Uterus (tissue), 4 donors: ENCODE data around the gene UPF2. TPM values are rescaled to one million over a fixed set of nuclear protein-coding genes. Genes with fewer than 3 reads are reported as not detected.
"Not testable (repeated sequence)": the region's sequence is repeated elsewhere in the genome, so short reads cannot be mapped to it uniquely, and the experiment has no call there.

ENCODE experiments used
- DNase-seq, 2 donors: peaks; one replicate each; pipeline ENCODE4 v3.0.0-alpha.2; 2019 to 2020
- H3K27ac ChIP-seq, 2 donors: fragments of 200-600 bp; sonication (generic); 1 replicate in 1 of 2; 2 replicates in 1 of 2; pipeline ENCODE4 v1.5.1; 2016 to 2018
- H3K27me3 ChIP-seq, 2 donors: fragments of 200-600 bp; sonication (generic); one replicate each; pipeline ENCODE4 v1.5.1; 2018 to 2019; ENCODE audit warnings: control low read depth in 1 of 2
- H3K36me3 ChIP-seq, 2 donors: fragments of 200-600 bp; sonication (generic); one replicate each; pipeline ENCODE4 v1.5.1; 2019; ENCODE audit warnings: control low read depth in 1 of 2
- H3K4me1 ChIP-seq, 2 donors: fragments of 200-600 bp; sonication (generic); one replicate each; pipeline ENCODE4 v1.5.1; 2018 to 2019; ENCODE audit warnings: control low read depth in 1 of 2
- H3K4me3 ChIP-seq, 2 donors: fragments of 200-600 bp; sonication (generic); 1 replicate in 1 of 2; 2 replicates in 1 of 2; pipeline ENCODE4 v1.5.1; 2018 to 2019; ENCODE audit warnings: mild to moderate bottlenecking in 1 of 2
- H3K9me3 ChIP-seq, 2 donors: fragments of 200-600 bp; sonication (generic); one replicate each; pipeline ENCODE4 v1.5.1; 2019; ENCODE audit warnings: control low read depth in 1 of 2
- CTCF ChIP-seq, 4 experiments: fragments of 200-600 bp in 2 of 4; fragments of 450-650 bp in 2 of 4; sonication (generic) in 2 of 4; IDR thresholded peaks; one replicate each; pipeline ENCODE4 v1.5.1; 2016 to 2019; ENCODE audit warnings: antibody characterized with exemption in 4 of 4, mild to moderate bottlenecking in 2 of 4, moderate library complexity in 1 of 4
- POLR2A ChIP-seq, 2 donors: fragments of 450-650 bp; IDR thresholded peaks; one replicate each; pipeline ENCODE4 v1.6.1; 2016; ENCODE audit warnings: antibody characterized with exemption in 2 of 2, mild to moderate bottlenecking in 1 of 2, moderate library complexity in 1 of 2
- intact Hi-C: fragments of 100-400 bp; cut with DNase I; formaldehyde crosslinking; loops from one replicate; pipeline ENCODE4 v1.15.1; 2023; ENCODE audit warnings: low total_unique reads
- total RNA-seq, 4 donors: library from RNA; depleted of rRNA in 3 of 4; stranded (reverse); fragments of >200 nt in 3 of 4; gene quantifications; one replicate each; pipeline versions ENCODE4 v1.1.0 to v1.2.4, GENCODE V29; 2014 to 2023
- donor health status: DM: yes; HTN: yes; CAD: no.

The UPF2 gene
- total RNA-seq, 4 donors from 2014 or later: 17.4 to 35.7 (median 28.0) TPM

DNA sequence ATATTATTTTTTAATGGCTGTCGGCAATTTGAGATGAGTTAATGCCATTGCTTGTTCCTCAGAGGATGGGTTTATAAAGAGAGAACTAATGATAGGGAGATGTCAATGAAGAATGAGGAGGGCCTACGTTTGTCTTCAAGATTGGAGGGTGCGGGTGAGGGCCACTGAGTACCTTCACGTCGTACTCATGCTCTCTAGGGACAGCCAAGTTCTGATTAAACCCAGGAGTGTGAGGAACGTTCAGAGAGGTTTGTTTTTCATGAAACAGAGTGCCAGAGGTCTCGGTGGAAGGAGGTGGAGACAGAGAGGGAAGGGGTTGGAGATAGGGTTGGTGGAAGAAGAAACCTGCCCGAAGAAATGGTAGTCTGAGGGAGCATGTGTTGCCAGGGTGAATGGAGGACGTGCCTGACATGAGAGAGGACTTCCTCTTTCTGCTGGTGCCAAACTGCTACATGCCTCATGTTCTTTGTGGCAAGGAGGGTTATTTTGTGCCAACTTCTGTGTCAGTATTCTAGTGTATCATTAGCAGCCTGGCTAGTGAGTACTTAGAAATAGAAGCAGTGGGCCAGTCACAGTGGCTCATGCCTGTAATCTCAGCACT lies 35.1 kb upstream of the UPF2 start:
- no peak overlapping the region for H3K27ac ChIP-seq
- H3K4me3 ChIP-seq: no peak overlapping the region
- DNase-seq: no peak
- H3K27me3 ChIP-seq: no peaks in the 10 kb centered on the region
- TF ChIP-seq POLR2A (IDR thresholded peaks at IDR 0.05) (no peak), CTCF (IDR thresholded peaks at IDR 0.05) (no peak)
- no peaks in the 10 kb centered on the region for H3K9me3 ChIP-seq
- intact Hi-C loops: no loop called here
- no peaks in the 10 kb centered on the region for H3K4me1 ChIP-seq
- H3K36me3 ChIP-seq: no peaks in the 10 kb centered on the region

GRCh38 chr10:12073526-12073925 lies 30.9 kb upstream of the UPF2 start:
- intact Hi-C loops: no loop called here
- Histone ChIP-seq H3K27ac (no peak overlapping the region), H3K4me1 (no peaks in the 10 kb centered on the region), H3K9me3 (no peaks in the 10 kb centered on the region), H3K4me3 (no peak overlapping the region), H3K27me3 (no peaks in the 10 kb centered on the region), H3K36me3 (no peaks in the 10 kb centered on the region)
- TF ChIP-seq CTCF (IDR thresholded peaks at IDR 0.05) (no peak), POLR2A (IDR thresholded peaks at IDR 0.05) (no peak)
- no peak for DNase-seq

DNA sequence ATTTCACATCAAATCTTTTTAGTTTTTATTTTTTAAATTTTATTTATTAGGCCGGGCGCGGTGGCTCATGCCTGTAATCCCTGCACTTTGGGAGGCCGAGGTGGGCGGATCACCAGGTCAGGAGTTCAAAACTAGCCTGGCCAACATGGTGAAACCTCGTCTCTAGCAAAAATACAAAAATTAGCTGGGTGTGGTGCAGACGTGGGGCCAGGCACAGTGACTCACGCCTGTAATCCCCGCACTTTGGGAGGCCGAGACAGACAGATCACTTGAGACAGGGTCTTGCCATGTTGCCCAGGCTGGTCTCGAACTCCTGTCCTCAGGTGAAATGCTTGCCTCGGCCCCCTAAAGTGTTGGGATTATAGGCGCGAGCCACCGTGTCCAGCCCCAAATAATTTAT lies 28.8 kb upstream of the UPF2 start:
- intact Hi-C loops, DNase-seq, H3K27ac ChIP-seq, H3K4me1 ChIP-seq, H3K36me3 ChIP-seq, H3K27me3 ChIP-seq, H3K4me3 ChIP-seq, H3K9me3 ChIP-seq: not testable (repeated sequence)

DNA sequence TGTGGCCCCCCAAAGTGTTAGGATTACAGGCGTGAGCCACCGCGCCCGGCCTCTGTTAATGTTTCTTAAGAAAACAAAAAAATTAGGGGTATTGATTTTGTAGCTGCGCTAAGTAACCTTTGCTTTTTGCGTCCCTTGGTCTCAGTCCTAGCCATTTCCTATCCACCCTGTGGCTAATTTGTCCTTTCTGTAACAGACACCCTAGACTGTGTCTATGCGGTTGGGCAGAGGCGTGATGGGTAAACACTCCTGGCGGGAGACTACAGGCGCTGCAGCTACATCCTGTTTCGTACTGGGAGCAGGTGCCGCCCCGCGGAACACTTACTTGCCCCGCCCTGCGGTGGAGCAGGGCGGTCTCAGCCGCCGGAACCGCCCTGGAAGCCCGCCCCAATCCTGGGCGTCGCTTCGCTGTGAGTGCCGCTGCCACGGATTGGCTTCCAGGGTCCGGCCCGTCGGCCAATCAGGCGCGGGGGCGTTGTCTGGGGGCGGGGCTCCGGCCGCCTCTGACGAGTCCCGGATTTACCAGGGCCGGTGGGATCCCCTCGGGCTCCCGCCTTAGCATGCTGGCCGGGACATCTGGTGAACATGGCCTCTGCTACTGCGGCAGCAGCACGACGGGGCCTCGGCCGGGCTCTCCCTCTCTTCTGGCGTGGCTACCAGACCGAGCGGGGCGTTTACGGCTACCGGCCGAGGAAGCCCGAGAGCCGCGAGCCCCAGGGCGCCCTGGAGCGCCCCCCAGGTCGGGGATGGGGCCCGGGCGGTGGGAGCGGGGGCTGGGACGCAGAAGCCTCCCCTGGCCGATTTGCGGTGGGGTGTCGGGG lies 26.1 kb upstream of the UPF2 start, which contains the start of gene DHTKD1:
DHTKD1 (plus strand) TSS at position 506 of the 821 bp plus-strand sequence; CDS start at position 586, 80 bp downstream.
- H3K27ac ChIP-seq: peak within 1 kb of the TSS; percentile 65 to 91
- H3K36me3 ChIP-seq: no peaks in the 10 kb centered on the region
- TF ChIP-seq CTCF (IDR thresholded peaks at IDR 0.05) (peak in 3 of 4 experiments; percentile 59 to 74 (median 69)), POLR2A (IDR thresholded peaks at IDR 0.05) (peak; percentile 61 to 80)

GRCh38 chr10:12067336-12067735 lies 24.7 kb upstream of the UPF2 start:
- no peaks in the 10 kb centered on the region for H3K9me3 ChIP-seq
- DNase-seq: no peak
- no peaks in the 10 kb centered on the region for H3K27me3 ChIP-seq
- no peaks in the 10 kb centered on the region for H3K36me3 ChIP-seq
- no peak overlapping the region for H3K4me3 ChIP-seq
- TF ChIP-seq POLR2A (IDR thresholded peaks at IDR 0.05) (no peak), CTCF (IDR thresholded peaks at IDR 0.05) (no peak)
- H3K4me1 ChIP-seq: no peaks in the 10 kb centered on the region
- intact Hi-C loops: no loop called here
- no peak overlapping the region for H3K27ac ChIP-seq

More for the DNA sequence above, 26.1 kb upstream of the UPF2 start, which contains the start of gene DHTKD1:
- Histone ChIP-seq H3K4me1 (no peaks in the 10 kb centered on the region), H3K4me3 (peak within 1 kb of the TSS; percentile 94 to 100), H3K27me3 (no peaks in the 10 kb centered on the region), H3K9me3 (no peaks in the 10 kb centered on the region)
- DNase-seq: peak; percentile 97 to 99
- intact Hi-C loops: no loop called here
